K562 (cell line): Measurements from ENCODE around the gene GLTP. TPM values are rescaled to one million over a fixed set of nuclear protein-coding genes. Genes with fewer than 3 reads are reported as not detected.

ENCODE experiments used
- AFF1 ChIP-seq, 2 experiments: fragments of 450-650 bp; IDR thresholded peaks; 2 replicates each; pipeline ENCODE4 v1.6.1; 2018; ENCODE audit warnings: mild to moderate bottlenecking in 2 of 2, low read depth in 1 of 2; ENCODE audit not compliant: partially characterized antibody in 2 of 2
- BRF1 ChIP-seq: IDR thresholded peaks from 3 replicates; pipeline ENCODE4 v1.6.1; 2011; ENCODE audit warnings: borderline replicate concordance, mild to moderate bottlenecking; ENCODE audit not compliant: insufficient read length; ENCODE audit errors: extremely low read depth
- DEAF1 ChIP-seq: fragments of 450-650 bp; formaldehyde crosslinking; IDR thresholded peaks from 2 replicates; pipeline ENCODE4 v1.4.0; 2020; ENCODE audit warnings: mild to moderate bottlenecking, moderate library complexity
- HDGF ChIP-seq: fragments of 450-650 bp; IDR thresholded peaks from 2 replicates; pipeline ENCODE4 v1.6.1; 2016
- MEF2D ChIP-seq: conservative IDR thresholded peaks from 2 replicates; pipeline ENCODE4 v1.6.1; 2016; ENCODE audit warnings: low read depth, missing genetic modification characterization, missing compliant biosample characterization
- PURB ChIP-seq: sonication (generic); formaldehyde crosslinking; IDR thresholded peaks from 2 replicates; pipeline ENCODE4 v1.9.0; 2021; ENCODE audit warnings: low read depth, mild to moderate bottlenecking, missing genetic modification reagents
- SMARCC2 ChIP-seq: fragments of 450-650 bp; IDR thresholded peaks from 2 replicates; pipeline ENCODE4 v1.6.1; 2017; ENCODE audit warnings: antibody characterized with exemption, moderate library complexity, mild to moderate bottlenecking, low read depth
- SRSF1 ChIP-seq: fragments of 200-400 bp; formaldehyde crosslinking; IDR thresholded peaks from 2 replicates; pipeline ENCODE4 v1.6.1; 2017; ENCODE audit warnings: mild to moderate bottlenecking, low read depth, low read length, moderate library complexity
- ZBTB5 ChIP-seq: fragments of 450-650 bp; IDR thresholded peaks from 2 replicates; pipeline ENCODE4 v1.6.1; 2017; ENCODE audit warnings: antibody characterized with exemption
- ZFPM2 ChIP-seq: fragments of 250-450 bp; sonication (Bioruptor Pico); IDR thresholded peaks from 2 replicates; pipeline ENCODE4 v1.5.1; 2022; ENCODE audit warnings: mild to moderate bottlenecking
- ZNF277 ChIP-seq: fragments of 250-450 bp; sonication (Bioruptor Pico); IDR thresholded peaks from 2 replicates; pipeline ENCODE4 v1.8.0; 2022; ENCODE audit warnings: inconsistent platforms, mild to moderate bottlenecking, moderate library complexity, borderline replicate concordance
- polyA plus RNA-seq, 8 experiments: library from polyadenylated mRNA; depleted of rRNA in 4 of 8; stranded (reverse) in 5 of 8; unstranded in 3 of 8; fragments of >200 nt; fragmentation: Nextera tagmentation in 2 of 8; fragmentation: Illumina TruSeq in 1 of 8; extraction: Ambion mirVana in 2 of 8; extraction: Trizol in 1 of 8; gene quantifications; 2 replicates each; pipeline versions ENCODE4 v1.2.1 to v1.2.3, GENCODE V29; 2011 to 2014; ENCODE audit warnings: inconsistent platforms in 1 of 8, missing spikeins in 1 of 8
- total RNA-seq, 7 experiments: library from RNA; depleted of rRNA in 6 of 7; stranded (reverse); fragments of >200 nt in 6 of 7; fragmentation: Illumina TruSeq in 2 of 7; extraction: Trizol in 2 of 7; gene quantifications; 2 replicates each; pipeline versions ENCODE4 v1.2.1 to v1.2.3, GENCODE V29; 2011 to 2021; ENCODE audit warnings: low replicate concordance in 1 of 7
- TF ChIP-seq, protein P1 (sequence below): fragments of 450-650 bp; conservative IDR thresholded peaks from 2 replicates; pipeline ENCODE4 v1.6.1; 2016; ENCODE audit warnings: missing genetic modification characterization, low read depth, mild to moderate bottlenecking, control low read depth, missing compliant biosample characterization
- TF ChIP-seq, protein P2 (sequence below): sonication (generic); formaldehyde crosslinking; IDR thresholded peaks from 2 replicates; pipeline ENCODE4 v1.9.0; 2022; ENCODE audit warnings: mild to moderate bottlenecking, missing genetic modification reagents

The GLTP gene
- total and polyA plus RNA-seq, 9 of the 15 experiments (the other 6 are each of a cell fraction or from before 2014, with no cell fraction given), result 4.4 to 8.3 (median 6.1) TPM

- TF ChIP-seq AFF1 (IDR thresholded peaks at IDR 0.05; ENCODE audit: low read depth in 1 of 2, partially characterized antibody in 2 of 2), result no peak
- no peak for TF ChIP-seq ZNF277 (CRISPR knock-in tag)
- no peak for TF ChIP-seq SRSF1
- TF ChIP-seq ZFPM2, result no peak
- no peak for TF ChIP-seq HDGF
- TF ChIP-seq, protein P1, sequence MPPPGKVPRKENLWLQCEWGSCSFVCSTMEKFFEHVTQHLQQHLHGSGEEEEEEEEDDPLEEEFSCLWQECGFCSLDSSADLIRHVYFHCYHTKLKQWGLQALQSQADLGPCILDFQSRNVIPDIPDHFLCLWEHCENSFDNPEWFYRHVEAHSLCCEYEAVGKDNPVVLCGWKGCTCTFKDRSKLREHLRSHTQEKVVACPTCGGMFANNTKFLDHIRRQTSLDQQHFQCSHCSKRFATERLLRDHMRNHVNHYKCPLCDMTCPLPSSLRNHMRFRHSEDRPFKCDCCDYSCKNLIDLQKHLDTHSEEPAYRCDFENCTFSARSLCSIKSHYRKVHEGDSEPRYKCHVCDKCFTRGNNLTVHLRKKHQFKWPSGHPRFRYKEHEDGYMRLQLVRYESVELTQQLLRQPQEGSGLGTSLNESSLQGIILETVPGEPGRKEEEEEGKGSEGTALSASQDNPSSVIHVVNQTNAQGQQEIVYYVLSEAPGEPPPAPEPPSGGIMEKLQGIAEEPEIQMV (tag), result no peak
- no peak for TF ChIP-seq PURB (CRISPR knock-in tag)
- no peak for TF ChIP-seq MEF2D
- no peak for TF ChIP-seq ZBTB5
- no peak for TF ChIP-seq SMARCC2
- TF ChIP-seq DEAF1 (CRISPR knock-in tag), result no peak
- TF ChIP-seq, protein P2, sequence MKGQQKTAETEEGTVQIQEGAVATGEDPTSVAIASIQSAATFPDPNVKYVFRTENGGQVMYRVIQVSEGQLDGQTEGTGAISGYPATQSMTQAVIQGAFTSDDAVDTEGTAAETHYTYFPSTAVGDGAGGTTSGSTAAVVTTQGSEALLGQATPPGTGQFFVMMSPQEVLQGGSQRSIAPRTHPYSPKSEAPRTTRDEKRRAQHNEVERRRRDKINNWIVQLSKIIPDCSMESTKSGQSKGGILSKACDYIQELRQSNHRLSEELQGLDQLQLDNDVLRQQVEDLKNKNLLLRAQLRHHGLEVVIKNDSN (CRISPR knock-in tag), result no peak
- no peak for TF ChIP-seq BRF1
Observed at GRCh38 chr12:109880043-109880931, at the start of gene GLTP (continued).
